ENCODE measurements around the gene FIBP. TPM values are rescaled to one million over a fixed set of nuclear protein-coding genes. Genes with fewer than 3 reads are reported as not detected.

FIBP gene
- total and polyA plus RNA-seq, 3 donors from 2014 or later, result 131 to 149 (median 144) TPM

DNA sequence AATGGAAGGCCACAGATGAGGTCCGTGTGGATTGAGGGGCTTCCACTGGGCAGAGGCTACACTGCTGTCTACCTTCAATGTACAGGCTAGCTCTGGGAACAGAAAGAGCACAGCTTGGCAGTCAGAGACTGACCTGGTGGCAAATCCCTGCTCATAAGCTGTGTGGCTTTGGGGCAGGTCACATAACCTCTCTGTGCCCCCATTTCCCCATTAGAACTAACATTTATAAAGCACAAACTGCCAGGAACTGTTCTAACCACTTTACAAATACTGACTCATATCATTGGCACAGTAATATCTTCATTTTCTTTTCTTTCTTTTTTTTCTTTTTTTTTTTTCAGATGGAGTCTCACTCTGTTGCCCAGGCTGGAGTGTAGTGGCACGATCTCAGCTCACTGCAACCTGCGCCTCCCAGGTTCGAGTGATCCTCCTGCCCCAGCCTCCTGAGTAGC, 8.8 kb upstream of the FIBP start:
- Histone ChIP-seq H3K36me3 (ENCODE audit: low read depth, missing control alignments) (no peaks in the 10 kb centered on the region), H3K27me3 (no peaks in the 10 kb centered on the region), H3K27ac (no peak overlapping the region), H3K9me3 (no peaks in the 10 kb centered on the region), H3K4me3 (no peak overlapping the region), H3K4me1 (peaks cover 26% of the 10 kb centered on the region)
- WGBS, 2 donors, result 95% methylated on average over 4 of the region's 4 CpGs; no CpG with 5 or more reads in 1 of the 2 donors
- TF ChIP-seq, protein P1, sequence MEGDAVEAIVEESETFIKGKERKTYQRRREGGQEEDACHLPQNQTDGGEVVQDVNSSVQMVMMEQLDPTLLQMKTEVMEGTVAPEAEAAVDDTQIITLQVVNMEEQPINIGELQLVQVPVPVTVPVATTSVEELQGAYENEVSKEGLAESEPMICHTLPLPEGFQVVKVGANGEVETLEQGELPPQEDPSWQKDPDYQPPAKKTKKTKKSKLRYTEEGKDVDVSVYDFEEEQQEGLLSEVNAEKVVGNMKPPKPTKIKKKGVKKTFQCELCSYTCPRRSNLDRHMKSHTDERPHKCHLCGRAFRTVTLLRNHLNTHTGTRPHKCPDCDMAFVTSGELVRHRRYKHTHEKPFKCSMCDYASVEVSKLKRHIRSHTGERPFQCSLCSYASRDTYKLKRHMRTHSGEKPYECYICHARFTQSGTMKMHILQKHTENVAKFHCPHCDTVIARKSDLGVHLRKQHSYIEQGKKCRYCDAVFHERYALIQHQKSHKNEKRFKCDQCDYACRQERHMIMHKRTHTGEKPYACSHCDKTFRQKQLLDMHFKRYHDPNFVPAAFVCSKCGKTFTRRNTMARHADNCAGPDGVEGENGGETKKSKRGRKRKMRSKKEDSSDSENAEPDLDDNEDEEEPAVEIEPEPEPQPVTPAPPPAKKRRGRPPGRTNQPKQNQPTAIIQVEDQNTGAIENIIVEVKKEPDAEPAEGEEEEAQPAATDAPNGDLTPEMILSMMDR (IDR thresholded peaks at IDR 0.05), result no peak
- no peak for TF ChIP-seq POLR2A (IDR thresholded peaks at IDR 0.05)
- DNase-seq, result no peak
- intact Hi-C loops (cut with DNase I; ENCODE audit: low total_unique reads), result no loop called here

DNA sequence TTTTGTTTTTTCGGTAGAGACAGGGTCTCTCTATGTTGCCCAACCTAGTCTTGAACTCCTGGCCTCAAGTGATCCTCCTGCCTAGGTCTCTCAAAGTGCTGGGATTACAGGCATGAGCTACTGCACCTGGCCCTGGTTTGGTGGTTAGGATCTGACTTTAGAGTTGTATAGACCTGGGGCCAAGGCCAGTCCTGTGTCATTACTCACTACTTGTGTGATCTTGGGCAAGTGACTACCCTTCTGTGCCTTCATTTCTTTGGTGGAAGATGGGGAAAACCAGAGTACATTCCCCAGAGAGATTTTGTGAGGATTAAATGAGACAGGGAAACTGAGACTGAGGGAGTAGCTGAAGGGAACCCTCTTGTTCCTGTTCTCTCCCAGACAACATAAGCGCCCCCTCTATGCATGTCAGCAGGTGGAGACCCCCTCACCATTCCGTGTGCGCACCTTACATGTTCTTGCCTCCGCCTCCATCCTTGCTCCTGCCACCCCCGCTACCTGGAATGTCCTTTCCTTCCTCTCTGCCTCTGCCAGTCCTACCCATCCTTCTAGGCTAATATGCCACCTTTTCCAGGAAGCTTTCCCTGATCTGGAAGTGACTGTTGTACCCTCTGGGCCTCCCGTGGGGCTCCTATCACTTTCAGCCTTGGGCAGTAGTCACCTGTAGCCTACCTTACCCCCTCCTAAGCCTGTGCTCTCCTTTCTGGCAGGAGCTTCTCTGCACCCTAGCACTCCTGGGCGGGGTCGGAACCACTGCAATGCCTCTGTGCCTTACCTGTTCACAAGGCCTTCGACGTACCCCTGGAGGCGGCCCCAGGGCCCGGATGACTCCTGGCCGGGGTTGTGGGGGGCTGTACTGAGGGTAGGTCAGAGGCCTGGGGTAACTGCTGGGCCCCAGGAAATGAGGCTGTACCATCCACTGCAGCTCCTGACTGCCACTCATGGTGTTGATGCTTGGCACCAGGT, 8.0 kb upstream of the FIBP start:
- Histone ChIP-seq H3K9me3 (no peaks in the 10 kb centered on the region), H3K4me1 (peaks cover 30% of the 10 kb centered on the region), H3K27me3 (no peaks in the 10 kb centered on the region), H3K27ac (no peak overlapping the region), H3K36me3 (ENCODE audit: low read depth, missing control alignments) (no peaks in the 10 kb centered on the region), H3K4me3 (no peak overlapping the region)
- no peak for DNase-seq
- intact Hi-C loops (cut with DNase I; ENCODE audit: low total_unique reads), result no loop called here
- no peak for TF ChIP-seq POLR2A (IDR thresholded peaks at IDR 0.05)
- TF ChIP-seq, protein P1 (IDR thresholded peaks at IDR 0.05), result no peak
- WGBS, 2 donors, result 92 to 96% methylated on average over 11 to 14 of the region's 14 CpGs

DNA sequence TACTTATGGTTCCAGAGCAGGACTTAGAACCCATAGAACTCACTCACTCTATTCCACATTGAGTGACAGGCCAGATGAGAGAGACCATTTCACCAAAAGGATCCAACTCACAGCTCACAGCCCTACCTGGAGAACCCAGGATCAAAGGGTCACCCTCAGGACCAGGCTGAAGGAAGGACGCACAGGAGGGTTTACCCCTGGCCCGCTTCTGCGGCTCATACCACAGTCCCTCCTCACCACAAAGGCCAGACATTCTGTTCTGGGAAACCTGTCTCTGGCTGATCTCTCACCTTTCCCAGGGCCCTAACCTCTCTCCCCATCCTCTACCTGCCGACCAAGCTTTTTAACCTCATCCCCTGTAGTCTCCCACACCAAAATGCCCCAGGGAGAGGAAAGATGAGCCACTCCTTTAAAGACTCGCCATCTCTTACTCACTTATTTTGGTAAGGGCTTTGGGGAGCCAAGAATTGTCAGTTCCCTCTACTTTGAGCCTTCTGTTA, 7.3 kb upstream of the FIBP start:
- DNase-seq, result no peak
- TF ChIP-seq POLR2A (IDR thresholded peaks at IDR 0.05), result no peak
- TF ChIP-seq, protein P1 (IDR thresholded peaks at IDR 0.05), result no peak
- no peak overlapping the region for H3K4me3 ChIP-seq
- no peaks in the 10 kb centered on the region for H3K36me3 ChIP-seq (ENCODE audit: low read depth, missing control alignments)
- no peaks in the 10 kb centered on the region for H3K9me3 ChIP-seq
- no peak overlapping the region for H3K27ac ChIP-seq
- no peaks in the 10 kb centered on the region for H3K27me3 ChIP-seq
- WGBS, 2 donors, result 89 to 94% methylated on average over 4 to 5 of the region's 5 CpGs
- peaks cover 30% of the 10 kb centered on the region for H3K4me1 ChIP-seq
- intact Hi-C loops (cut with DNase I; ENCODE audit: low total_unique reads), result no loop called here

DNA sequence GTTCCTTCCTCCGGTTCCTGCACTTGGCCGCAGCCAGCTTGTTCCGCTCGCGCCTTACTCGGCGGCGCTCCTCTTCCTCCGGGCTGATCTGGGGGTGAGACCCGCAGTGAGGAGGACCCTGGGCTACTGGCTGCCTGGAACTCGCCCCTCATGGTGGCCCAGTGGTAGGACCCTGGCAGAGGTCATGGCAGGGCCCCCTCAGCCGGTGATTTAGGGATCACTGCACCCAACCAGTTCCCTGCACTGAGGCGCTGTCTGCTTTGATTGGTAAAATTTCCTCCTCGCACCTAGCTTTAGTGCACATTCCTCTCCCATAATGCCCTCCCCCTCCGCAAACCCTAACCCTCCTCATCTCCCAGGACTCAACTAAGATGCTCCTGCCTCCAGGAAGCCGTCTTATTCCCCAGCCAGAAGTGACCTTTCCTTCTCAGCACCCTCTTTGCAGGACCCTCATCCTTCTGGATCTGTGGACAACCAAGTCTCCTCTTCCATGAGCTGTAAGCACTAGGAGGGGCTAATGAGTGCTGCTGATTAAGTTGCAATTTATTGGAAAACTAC, 5.8 kb upstream of the FIBP start:
- Histone ChIP-seq H3K4me3 (no peak overlapping the region), H3K4me1 (peaks cover 33% of the 10 kb centered on the region), H3K27ac (peak overlapping the region; percentile 9 to 75), H3K9me3 (no peaks in the 10 kb centered on the region), H3K27me3 (no peaks in the 10 kb centered on the region), H3K36me3 (ENCODE audit: low read depth, missing control alignments) (no peaks in the 10 kb centered on the region)
- DNase-seq, result no peak
- intact Hi-C loops (cut with DNase I; ENCODE audit: low total_unique reads), result no loop called here
- 78 to 98% methylated on average over 8 to 16 of the region's 16 CpGs for WGBS, 2 donors
- TF ChIP-seq, protein P1 (IDR thresholded peaks at IDR 0.05), result no peak
- no peak for TF ChIP-seq POLR2A (IDR thresholded peaks at IDR 0.05)
